Mesothelial cell of epicardium (in vitro differentiated cells): Measurements from ENCODE around the gene SIAH2. TPM values are rescaled to one million over a fixed set of nuclear protein-coding genes. Genes with fewer than 3 reads are reported as not detected.

Experiments
- DNase-seq, 2 experiments: peaks; one replicate each; pipeline ENCODE4 v3.0.0; 2021; ENCODE audit warnings: low spot score in 2 of 2; ENCODE audit not compliant: unreplicated experiment in 2 of 2
- H3K27ac Mint-ChIP-seq: 2 replicates; pipeline ENCODE4 v1.8.0; 2021; ENCODE audit warnings: mixed read lengths
- H3K27me3 Mint-ChIP-seq: 2 replicates; pipeline ENCODE4 v1.8.0; 2021; ENCODE audit warnings: low read depth, mixed read lengths
- H3K36me3 Mint-ChIP-seq: 2 replicates; pipeline ENCODE4 v1.8.0; 2021; ENCODE audit warnings: mixed read lengths
- H3K4me1 Mint-ChIP-seq: 2 replicates; pipeline ENCODE4 v1.8.0; 2021; ENCODE audit warnings: mixed read lengths
- H3K4me3 Mint-ChIP-seq: 2 replicates; pipeline ENCODE4 v1.8.0; 2021; ENCODE audit warnings: mild to moderate bottlenecking, moderate library complexity, mixed read lengths
- H3K9me3 Mint-ChIP-seq: 2 replicates; pipeline ENCODE4 v1.8.0; 2021; ENCODE audit warnings: mixed read lengths
- CTCF ChIP-seq: fragments of 200-600 bp; sonication (generic); IDR thresholded peaks from one replicate; pipeline ENCODE4 v1.5.0; 2021; ENCODE audit warnings: antibody characterized with exemption; ENCODE audit not compliant: unreplicated experiment
- total RNA-seq: library from RNA; stranded (reverse); gene quantifications from 3 replicates; pipeline ENCODE4 v1.2.1, GENCODE V29; 2021

The SIAH2 gene
- total RNA-seq, 1 donor from 2014 or later: 9.5 TPM

GRCh38 chr3:150739877-150740645 is 22.9 kb downstream of the SIAH2 start:
- no peak for TF ChIP-seq CTCF
- no peak for DNase-seq
- Mint-ChIP-seq H3K27ac (no peak overlapping the region), H3K27me3 (no peaks in the 10 kb centered on the region), H3K4me1 (peaks cover 10% of the 10 kb centered on the region), H3K4me3 (no peak overlapping the region), H3K36me3 (peaks cover 8% of the 10 kb centered on the region), H3K9me3 (no peaks in the 10 kb centered on the region)

- peaks cover 6% of the 10 kb centered on the region for H3K4me1 Mint-ChIP-seq
- peaks cover 8% of the 10 kb centered on the region for H3K36me3 Mint-ChIP-seq
- no peak for TF ChIP-seq CTCF
- DNase-seq: no peak
- no peaks in the 10 kb centered on the region for H3K9me3 Mint-ChIP-seq
- no peaks in the 10 kb centered on the region for H3K27me3 Mint-ChIP-seq
- H3K27ac Mint-ChIP-seq: no peak overlapping the region
- H3K4me3 Mint-ChIP-seq: no peak overlapping the region
Measured at GRCh38 chr3:150739200-150739863, 23.6 kb downstream of the SIAH2 start.

DNA sequence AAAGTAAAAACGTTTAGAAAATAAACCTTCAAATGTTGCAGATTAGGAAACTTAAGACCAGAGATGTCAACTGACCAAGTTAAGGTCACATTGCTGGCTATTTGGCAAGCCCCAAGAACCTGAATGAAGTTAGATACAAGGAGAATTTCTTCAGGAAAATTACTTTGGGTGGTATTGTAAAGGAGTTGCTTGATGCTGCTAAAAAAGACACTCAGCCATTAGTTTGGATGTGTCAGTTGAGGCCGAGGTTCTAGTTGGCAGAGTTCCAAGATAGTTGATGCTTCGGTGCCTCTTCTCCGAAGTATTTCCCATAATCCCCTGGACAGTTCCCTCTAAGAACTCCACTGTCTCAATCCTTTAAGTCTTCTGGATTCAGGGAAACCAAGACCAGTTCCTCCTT is 24.3 kb downstream of the SIAH2 start:
- H3K4me3 Mint-ChIP-seq: no peak overlapping the region
- no peaks in the 10 kb centered on the region for H3K27me3 Mint-ChIP-seq
- no peak for TF ChIP-seq CTCF
- H3K9me3 Mint-ChIP-seq: no peaks in the 10 kb centered on the region
- H3K27ac Mint-ChIP-seq: no peak overlapping the region
- H3K4me1 Mint-ChIP-seq: peaks cover 3% of the 10 kb centered on the region
- H3K36me3 Mint-ChIP-seq: peaks cover 8% of the 10 kb centered on the region
- DNase-seq: no peak

DNA sequence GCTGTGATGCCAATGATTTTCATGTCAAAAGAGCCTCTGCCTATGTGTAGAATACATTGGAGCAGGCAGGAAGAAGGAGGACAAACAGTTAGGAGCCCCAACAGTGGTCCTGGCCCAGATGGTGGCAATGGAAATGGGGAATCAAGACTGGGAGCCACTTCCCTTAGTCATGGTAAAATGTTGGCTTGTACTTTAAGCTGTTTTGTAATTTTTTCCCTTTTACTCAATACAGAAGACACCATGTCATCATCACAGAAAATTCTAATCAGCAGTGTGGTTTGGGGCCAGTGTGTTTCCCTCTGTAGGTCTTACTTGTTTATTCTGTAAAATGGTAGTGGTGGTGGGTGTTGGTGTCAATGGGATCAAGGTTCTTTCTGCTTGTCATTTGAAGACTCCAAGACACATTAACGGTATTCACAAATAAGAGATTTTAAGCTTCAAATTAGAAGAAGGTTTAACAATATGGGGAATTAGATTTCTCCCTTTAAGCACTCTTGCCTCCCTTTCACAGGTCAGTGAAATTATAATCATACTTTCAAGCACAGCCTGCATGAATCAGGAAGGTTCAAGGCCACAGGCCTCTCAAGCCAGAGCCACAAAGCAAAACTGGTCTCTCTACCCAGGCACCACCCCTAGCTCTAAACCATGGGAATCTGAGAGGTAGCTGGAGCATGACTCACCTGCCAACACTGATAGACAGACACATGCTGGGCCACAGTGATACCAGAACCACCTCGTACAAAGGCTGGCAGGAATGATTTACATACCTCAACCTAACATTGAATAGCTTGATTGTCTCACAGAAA is 24.9 kb downstream of the SIAH2 start:
- H3K36me3 Mint-ChIP-seq: peaks cover 8% of the 10 kb centered on the region
- peaks cover 6% of the 10 kb centered on the region for H3K4me1 Mint-ChIP-seq
- no peak for DNase-seq
- TF ChIP-seq CTCF: no peak
- no peak overlapping the region for H3K4me3 Mint-ChIP-seq
- H3K9me3 Mint-ChIP-seq: no peaks in the 10 kb centered on the region
- no peak overlapping the region for H3K27ac Mint-ChIP-seq
- no peaks in the 10 kb centered on the region for H3K27me3 Mint-ChIP-seq

DNA sequence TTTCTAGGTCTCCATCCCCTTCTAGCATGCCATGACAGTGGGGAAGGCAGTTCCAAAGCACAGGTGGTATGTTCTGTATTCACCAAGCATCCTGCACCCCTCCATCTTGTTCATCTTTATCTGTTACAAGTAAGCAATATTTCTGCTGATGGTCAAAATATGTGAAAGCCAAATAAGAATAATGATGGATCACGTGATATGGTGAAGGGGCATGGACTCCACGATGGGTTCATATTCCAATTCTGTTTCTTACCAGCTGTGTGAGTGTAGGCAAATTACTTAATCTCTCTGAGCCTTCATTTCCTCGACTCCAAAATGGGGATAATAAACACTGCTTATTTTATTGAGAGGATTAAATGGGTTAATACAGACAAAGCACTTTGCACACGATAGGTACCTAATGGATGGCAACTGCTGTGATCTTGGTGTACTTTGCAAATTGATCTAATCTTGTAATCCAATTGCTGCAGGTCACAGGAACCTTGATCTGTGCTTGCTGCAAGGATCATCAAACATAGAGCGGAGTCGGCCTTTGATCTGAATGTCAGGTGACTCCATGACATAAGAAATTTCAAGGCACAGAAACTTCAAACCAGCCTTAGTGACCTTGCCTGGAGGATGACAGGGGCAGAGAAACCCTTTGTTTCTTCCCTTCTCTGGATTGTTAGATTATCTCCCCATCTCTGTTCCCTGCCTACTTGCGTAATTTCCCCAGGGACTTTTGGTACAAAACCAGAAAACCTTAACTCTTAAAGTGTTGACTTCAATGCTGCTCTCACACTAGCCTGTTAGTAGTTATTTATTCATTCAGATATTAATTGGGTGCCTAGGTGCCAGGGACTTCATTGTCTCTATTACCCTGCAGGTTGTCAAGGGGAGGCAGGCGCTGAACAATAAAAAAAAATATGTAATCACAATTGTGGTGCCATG is 25.8 kb downstream of the SIAH2 start:
- H3K27ac Mint-ChIP-seq: no peak overlapping the region
- DNase-seq: no peak
- no peak for TF ChIP-seq CTCF
- no peaks in the 10 kb centered on the region for H3K9me3 Mint-ChIP-seq
- peaks cover 6% of the 10 kb centered on the region for H3K4me1 Mint-ChIP-seq
- H3K4me3 Mint-ChIP-seq: no peak overlapping the region
- H3K36me3 Mint-ChIP-seq: peaks cover 1% of the 10 kb centered on the region
- no peaks in the 10 kb centered on the region for H3K27me3 Mint-ChIP-seq
